DND-41 (cell line): Measurements from ENCODE around the gene KCNN3.

Experiments
- EZH2 ChIP-seq: IDR thresholded peaks from 3 replicates; pipeline ENCODE4 v1.6.1; 2012; ENCODE audit warnings: borderline replicate concordance, low read depth, mild to moderate bottlenecking, moderate library complexity, low read length, inconsistent platforms; ENCODE audit not compliant: severe bottlenecking
- TF ChIP-seq, protein P1 (sequence below): IDR thresholded peaks from 2 replicates; pipeline ENCODE4 v1.5.1; 2012; ENCODE audit warnings: borderline replicate concordance, low read length, moderate library complexity, mild to moderate bottlenecking; ENCODE audit not compliant: poor library complexity, severe bottlenecking; ENCODE audit errors: extremely low read depth

DNA sequence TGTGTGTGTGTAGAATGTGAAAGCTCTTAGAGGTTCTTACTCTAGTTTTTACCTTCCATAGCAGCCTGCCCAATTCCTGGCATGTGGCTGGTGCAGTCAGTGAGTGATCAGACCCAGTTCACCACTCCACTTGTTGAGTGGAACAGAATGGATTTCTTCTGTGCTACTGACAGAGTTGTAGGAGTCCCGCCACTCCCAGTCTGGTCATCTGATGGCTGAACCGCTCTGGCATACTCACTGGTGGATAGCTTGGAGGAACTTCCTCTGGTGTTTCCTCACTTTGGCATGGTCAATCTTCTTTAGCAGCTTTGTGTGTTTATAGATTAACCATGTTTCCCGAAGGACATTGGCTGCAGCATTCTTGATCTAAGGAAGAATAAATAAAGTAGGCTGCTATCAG lies 155.4 kb downstream of the KCNN3 start:
- TF ChIP-seq, protein P1, sequence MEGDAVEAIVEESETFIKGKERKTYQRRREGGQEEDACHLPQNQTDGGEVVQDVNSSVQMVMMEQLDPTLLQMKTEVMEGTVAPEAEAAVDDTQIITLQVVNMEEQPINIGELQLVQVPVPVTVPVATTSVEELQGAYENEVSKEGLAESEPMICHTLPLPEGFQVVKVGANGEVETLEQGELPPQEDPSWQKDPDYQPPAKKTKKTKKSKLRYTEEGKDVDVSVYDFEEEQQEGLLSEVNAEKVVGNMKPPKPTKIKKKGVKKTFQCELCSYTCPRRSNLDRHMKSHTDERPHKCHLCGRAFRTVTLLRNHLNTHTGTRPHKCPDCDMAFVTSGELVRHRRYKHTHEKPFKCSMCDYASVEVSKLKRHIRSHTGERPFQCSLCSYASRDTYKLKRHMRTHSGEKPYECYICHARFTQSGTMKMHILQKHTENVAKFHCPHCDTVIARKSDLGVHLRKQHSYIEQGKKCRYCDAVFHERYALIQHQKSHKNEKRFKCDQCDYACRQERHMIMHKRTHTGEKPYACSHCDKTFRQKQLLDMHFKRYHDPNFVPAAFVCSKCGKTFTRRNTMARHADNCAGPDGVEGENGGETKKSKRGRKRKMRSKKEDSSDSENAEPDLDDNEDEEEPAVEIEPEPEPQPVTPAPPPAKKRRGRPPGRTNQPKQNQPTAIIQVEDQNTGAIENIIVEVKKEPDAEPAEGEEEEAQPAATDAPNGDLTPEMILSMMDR = no peak
- TF ChIP-seq EZH2 = no peak
